Measurements from ENCODE around the gene HHIPL2.
A peak's percentile ranks its signal among the peaks of the same experiment; 100 is the strongest.

HHIPL2 gene

GRCh38 chr1:222557148-222557547 is 9.2 kb upstream of the HHIPL2 start:
- H3K4me3 ChIP-seq (ENCODE audit: low read length) = no peak overlapping the region
- TF ChIP-seq CTCF (IDR thresholded peaks at IDR 0.05; ENCODE audit: insufficient read depth, low read depth, low read length, missing control alignments) = no peak
- no peak for DNase-seq (ENCODE audit: low read depth)

- DNase-seq (ENCODE audit: low read depth) = no peak
- no peak for TF ChIP-seq CTCF (IDR thresholded peaks at IDR 0.05; ENCODE audit: insufficient read depth, low read depth, low read length, missing control alignments)
- no peak overlapping the region for H3K4me3 ChIP-seq (ENCODE audit: low read length)
Measured at GRCh38 chr1:222555992-222556615, 8.2 kb upstream of the HHIPL2 start.

- no peak for TF ChIP-seq CTCF (IDR thresholded peaks at IDR 0.05; ENCODE audit: insufficient read depth, low read depth, low read length, missing control alignments)
- no peak for DNase-seq (ENCODE audit: low read depth)
- no peak overlapping the region for H3K4me3 ChIP-seq (ENCODE audit: low read length)
Measured at GRCh38 chr1:222554177-222554576, 6.3 kb upstream of the HHIPL2 start.

GRCh38 chr1:222552882-222553281 is 5.0 kb upstream of the HHIPL2 start:
- TF ChIP-seq CTCF (IDR thresholded peaks at IDR 0.05; ENCODE audit: insufficient read depth, low read depth, low read length, missing control alignments) = no peak
- H3K4me3 ChIP-seq (ENCODE audit: low read length) = no peak overlapping the region
- no peak for DNase-seq (ENCODE audit: low read depth)

GRCh38 chr1:222547260-222547614 is 667 bp downstream of the HHIPL2 start:
- no peak for TF ChIP-seq CTCF (IDR thresholded peaks at IDR 0.05; ENCODE audit: insufficient read depth, low read depth, low read length, missing control alignments)

GRCh38 chr1:222546548-222547259 is 1.2 kb downstream of the HHIPL2 start:
- DNase-seq (ENCODE audit: low read depth) = peak; percentile 90
- H3K4me3 ChIP-seq (ENCODE audit: low read length) = no peak overlapping the region
- TF ChIP-seq CTCF (IDR thresholded peaks at IDR 0.05; ENCODE audit: insufficient read depth, low read depth, low read length, missing control alignments) = no peak

More at GRCh38 chr1:222547260-222547614, 667 bp downstream of the HHIPL2 start:
- no peak overlapping the region for H3K4me3 ChIP-seq (ENCODE audit: low read length)
- no peak for DNase-seq (ENCODE audit: low read depth)

GRCh38 chr1:222546091-222546490 is 1.8 kb downstream of the HHIPL2 start:
- no peak overlapping the region for H3K4me3 ChIP-seq (ENCODE audit: low read length)
- DNase-seq (ENCODE audit: low read depth) = no peak
- no peak for TF ChIP-seq CTCF (IDR thresholded peaks at IDR 0.05; ENCODE audit: insufficient read depth, low read depth, low read length, missing control alignments)
